HEK293 (cell line): ENCODE measurements around the gene UBA1.

ENCODE experiments used
- BCL11A ChIP-seq: fragments of 450-650 bp; formaldehyde crosslinking; IDR thresholded peaks from 2 replicates; pipeline ENCODE4 v1.5.1; 2016; ENCODE audit warnings: low read depth, missing biosample characterization, missing genetic modification characterization
- ELK4 ChIP-seq: IDR thresholded peaks from 2 replicates; pipeline ENCODE4 v1.6.1; 2011; ENCODE audit warnings: mild to moderate bottlenecking, low read depth, low read length, borderline replicate concordance
- MEIS1 ChIP-seq: sonication (generic); formaldehyde crosslinking; IDR thresholded peaks from 2 replicates; pipeline ENCODE4 v1.8.1; 2022; ENCODE audit warnings: missing genetic modification reagents, mild to moderate bottlenecking, borderline replicate concordance
- REST ChIP-seq: fragments of 450-650 bp; formaldehyde crosslinking; IDR thresholded peaks from 2 replicates; pipeline ENCODE4 v1.5.1; 2016; ENCODE audit warnings: missing biosample characterization, missing genetic modification characterization
- SALL2 ChIP-seq: fragments of 450-650 bp; formaldehyde crosslinking; IDR thresholded peaks from 2 replicates; pipeline ENCODE4 v1.5.0; 2017; ENCODE audit warnings: missing biosample characterization, mild to moderate bottlenecking, missing genetic modification characterization, borderline replicate concordance
- TCF7L2 ChIP-seq: IDR thresholded peaks from 2 replicates; pipeline ENCODE4 v1.6.1; 2011; ENCODE audit warnings: low read depth, mild to moderate bottlenecking, inconsistent platforms, low read length, moderate library complexity, borderline replicate concordance
- ZBTB10 ChIP-seq: fragments of 450-650 bp; formaldehyde crosslinking; IDR thresholded peaks from 2 replicates; pipeline ENCODE4 v1.5.1; 2016; ENCODE audit warnings: missing biosample characterization, missing genetic modification characterization
- ZBTB20 ChIP-seq: fragments of 450-650 bp; formaldehyde crosslinking; IDR thresholded peaks from 2 replicates; pipeline ENCODE4 v1.5.1; 2016; ENCODE audit warnings: missing biosample characterization, missing genetic modification characterization
- ZFP41 ChIP-seq: fragments of 450-650 bp; formaldehyde crosslinking; IDR thresholded peaks from 2 replicates; pipeline ENCODE4 v1.5.1; 2016; ENCODE audit warnings: missing biosample characterization, missing genetic modification characterization, borderline replicate concordance
- ZNF354C ChIP-seq: fragments of 450-650 bp; formaldehyde crosslinking; IDR thresholded peaks from 2 replicates; pipeline ENCODE4 v1.5.1; 2016; ENCODE audit warnings: missing biosample characterization, missing genetic modification characterization, low read depth, borderline replicate concordance
- ZNF785 ChIP-seq: fragments of 450-650 bp; formaldehyde crosslinking; IDR thresholded peaks from 2 replicates; pipeline ENCODE4 v1.5.1; 2016; ENCODE audit warnings: missing biosample characterization, missing genetic modification characterization
- ZSCAN30 ChIP-seq: fragments of 450-650 bp; IDR thresholded peaks from 2 replicates; pipeline ENCODE4 v1.5.1; 2018; ENCODE audit warnings: missing biosample characterization, mild to moderate bottlenecking, missing genetic modification characterization, moderate library complexity
- TF ChIP-seq, protein P1 (sequence below): fragments of 450-650 bp; formaldehyde crosslinking; IDR thresholded peaks from 2 replicates; pipeline ENCODE4 v1.5.1; 2016; ENCODE audit warnings: missing biosample characterization, missing genetic modification characterization
- TF ChIP-seq, protein P2 (sequence below): fragments of 450-650 bp; formaldehyde crosslinking; IDR thresholded peaks from 2 replicates; pipeline ENCODE4 v1.5.1; 2016; ENCODE audit warnings: missing biosample characterization, missing genetic modification characterization

GRCh38 chrX:47175588-47175980 lies 18.0 kb upstream of the UBA1 start:
- TF ChIP-seq TCF7L2, result no peak
- TF ChIP-seq ZFP41 (tag by site-specific recombination), result no peak
- TF ChIP-seq ZBTB20 (tag by site-specific recombination), result no peak
- no peak for TF ChIP-seq SALL2
- TF ChIP-seq, protein P1, sequence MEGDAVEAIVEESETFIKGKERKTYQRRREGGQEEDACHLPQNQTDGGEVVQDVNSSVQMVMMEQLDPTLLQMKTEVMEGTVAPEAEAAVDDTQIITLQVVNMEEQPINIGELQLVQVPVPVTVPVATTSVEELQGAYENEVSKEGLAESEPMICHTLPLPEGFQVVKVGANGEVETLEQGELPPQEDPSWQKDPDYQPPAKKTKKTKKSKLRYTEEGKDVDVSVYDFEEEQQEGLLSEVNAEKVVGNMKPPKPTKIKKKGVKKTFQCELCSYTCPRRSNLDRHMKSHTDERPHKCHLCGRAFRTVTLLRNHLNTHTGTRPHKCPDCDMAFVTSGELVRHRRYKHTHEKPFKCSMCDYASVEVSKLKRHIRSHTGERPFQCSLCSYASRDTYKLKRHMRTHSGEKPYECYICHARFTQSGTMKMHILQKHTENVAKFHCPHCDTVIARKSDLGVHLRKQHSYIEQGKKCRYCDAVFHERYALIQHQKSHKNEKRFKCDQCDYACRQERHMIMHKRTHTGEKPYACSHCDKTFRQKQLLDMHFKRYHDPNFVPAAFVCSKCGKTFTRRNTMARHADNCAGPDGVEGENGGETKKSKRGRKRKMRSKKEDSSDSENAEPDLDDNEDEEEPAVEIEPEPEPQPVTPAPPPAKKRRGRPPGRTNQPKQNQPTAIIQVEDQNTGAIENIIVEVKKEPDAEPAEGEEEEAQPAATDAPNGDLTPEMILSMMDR (tag by site-specific recombination), result no peak
- no peak for TF ChIP-seq ZBTB10 (tag by site-specific recombination)
- no peak for TF ChIP-seq REST
- TF ChIP-seq ZSCAN30, result no peak
- no peak for TF ChIP-seq ZNF354C (tag by site-specific recombination)
- TF ChIP-seq MEIS1, result no peak
- TF ChIP-seq, protein P2, sequence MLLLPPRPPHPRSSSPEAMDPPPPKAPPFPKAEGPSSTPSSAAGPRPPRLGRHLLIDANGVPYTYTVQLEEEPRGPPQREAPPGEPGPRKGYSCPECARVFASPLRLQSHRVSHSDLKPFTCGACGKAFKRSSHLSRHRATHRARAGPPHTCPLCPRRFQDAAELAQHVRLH (tag by site-specific recombination), result no peak
- no peak for TF ChIP-seq BCL11A
- no peak for TF ChIP-seq ZNF785 (tag by site-specific recombination)
- no peak for TF ChIP-seq ELK4
